Activated naive CD4-positive, alpha-beta T cell treated with anti-CD3 and anti-CD28 coated beads, Interleukin-2, amount 10 ng/mL, durations not matched to agents 7 days and 5 days (primary cell): ENCODE results near the gene ACSF3.
"Not testable (repeated sequence)": the region's sequence is repeated elsewhere in the genome, so short reads cannot be mapped to it uniquely, and the experiment has no call there.

Experiments
- CTCF ChIA-PET: fragments of 350-600 bp; sonication (Branson Sonifier 250); formaldehyde crosslinking; loops from one replicate; lab custom pipeline; 2021; ENCODE audit warnings: antibody characterized with exemption; lab: Charles Lee
- DNase-seq: peaks from one replicate; pipeline ENCODE4 v3.0.0-alpha.2; 2020
- H3K27ac Mint-ChIP-seq: one replicate; pipeline ENCODE4 v1.8.0; 2021; ENCODE audit warnings: mild to moderate bottlenecking, moderate library complexity, mixed read lengths
- H3K27me3 Mint-ChIP-seq: one replicate; pipeline ENCODE4 v1.8.0; 2021; ENCODE audit warnings: mild to moderate bottlenecking, mixed read lengths
- H3K36me3 Mint-ChIP-seq: one replicate; pipeline ENCODE4 v1.8.0; 2021; ENCODE audit warnings: mixed read lengths
- H3K4me1 Mint-ChIP-seq: one replicate; pipeline ENCODE4 v1.8.0; 2021; ENCODE audit warnings: mixed read lengths
- H3K4me3 Mint-ChIP-seq: one replicate; pipeline ENCODE4 v1.8.0; 2021; ENCODE audit warnings: mild to moderate bottlenecking, moderate library complexity, mixed read lengths
- H3K9me3 Mint-ChIP-seq: one replicate; pipeline ENCODE4 v1.8.0; 2021; ENCODE audit warnings: mixed read lengths

Gene ACSF3

GRCh38 chr16:89176717-89177116 is 83.1 kb downstream of the ACSF3 start:
- H3K4me3 Mint-ChIP-seq = no peak overlapping the region
- CTCF ChIA-PET = no interaction called here
- H3K9me3 Mint-ChIP-seq = no peaks in the 10 kb centered on the region
- H3K36me3 Mint-ChIP-seq = no peaks in the 10 kb centered on the region
- H3K27ac Mint-ChIP-seq = no peak overlapping the region
- no peak for DNase-seq
- peaks cover 1% of the 10 kb centered on the region for H3K4me1 Mint-ChIP-seq
- H3K27me3 Mint-ChIP-seq = peaks cover 26% of the 10 kb centered on the region

DNA sequence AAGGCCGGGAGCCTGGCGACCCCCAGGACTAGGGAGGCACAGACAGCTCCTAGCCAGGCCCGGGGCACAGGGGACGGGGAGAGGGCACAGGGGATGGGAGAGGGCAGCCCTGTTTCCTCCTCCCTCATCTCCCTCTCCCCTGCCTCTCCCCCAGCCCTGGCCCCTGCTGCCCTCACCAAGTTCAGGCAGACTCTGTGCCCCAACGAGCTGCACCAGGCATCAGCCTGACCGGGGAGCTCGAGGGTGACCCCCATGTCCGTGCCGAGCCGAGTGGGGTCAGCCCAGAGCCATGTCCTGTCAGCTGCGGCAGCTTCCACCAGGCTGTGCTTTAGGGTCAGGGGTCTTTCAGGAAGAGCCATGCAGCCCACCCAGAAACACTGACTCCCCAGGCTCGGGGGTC is 83.8 kb downstream of the ACSF3 start:
- H3K27me3 Mint-ChIP-seq = peaks cover 18% of the 10 kb centered on the region
- peaks cover 5% of the 10 kb centered on the region for H3K4me1 Mint-ChIP-seq
- H3K9me3 Mint-ChIP-seq = no peaks in the 10 kb centered on the region
- no peak overlapping the region for H3K27ac Mint-ChIP-seq
- no peaks in the 10 kb centered on the region for H3K36me3 Mint-ChIP-seq
- no peak overlapping the region for H3K4me3 Mint-ChIP-seq
- CTCF ChIA-PET = no interaction called here
- DNase-seq = no peak

- Mint-ChIP-seq H3K27me3 (peaks cover 15% of the 10 kb centered on the region), H3K36me3 (no peaks in the 10 kb centered on the region), H3K27ac (no peak overlapping the region), H3K9me3 (no peaks in the 10 kb centered on the region), H3K4me3 (no peak overlapping the region), H3K4me1 (peaks cover 12% of the 10 kb centered on the region)
- CTCF ChIA-PET = no interaction called here
- DNase-seq = no peak
Observed at GRCh38 chr16:89178453-89179147, 84.9 kb downstream of the ACSF3 start.

GRCh38 chr16:89179148-89179484 is 85.5 kb downstream of the ACSF3 start:
- Mint-ChIP-seq H3K9me3 (no peaks in the 10 kb centered on the region), H3K27me3 (peaks cover 14% of the 10 kb centered on the region), H3K4me1 (peaks cover 12% of the 10 kb centered on the region), H3K36me3 (no peaks in the 10 kb centered on the region), H3K27ac (no peak overlapping the region), H3K4me3 (no peak overlapping the region)
- CTCF ChIA-PET = no interaction called here
- DNase-seq = no peak

- Mint-ChIP-seq H3K27me3 (peaks cover 16% of the 10 kb centered on the region), H3K9me3 (no peaks in the 10 kb centered on the region), H3K4me3 (no peak overlapping the region), H3K36me3 (no peaks in the 10 kb centered on the region), H3K4me1 (peaks cover 12% of the 10 kb centered on the region), H3K27ac (no peak overlapping the region)
- DNase-seq = no peak
- CTCF ChIA-PET = no interaction called here
Observed at GRCh38 chr16:89179656-89180315, 86.1 kb downstream of the ACSF3 start.

- Mint-ChIP-seq H3K36me3 (no peaks in the 10 kb centered on the region), H3K9me3 (no peaks in the 10 kb centered on the region), H3K27ac (peak overlapping the region; percentile 33), H3K4me1 (peaks cover 12% of the 10 kb centered on the region), H3K27me3 (peaks cover 28% of the 10 kb centered on the region), H3K4me3 (no peak overlapping the region)
- DNase-seq = no peak
- CTCF ChIA-PET = no interaction called here
Observed at GRCh38 chr16:89183463-89183862, 89.8 kb downstream of the ACSF3 start.

DNA sequence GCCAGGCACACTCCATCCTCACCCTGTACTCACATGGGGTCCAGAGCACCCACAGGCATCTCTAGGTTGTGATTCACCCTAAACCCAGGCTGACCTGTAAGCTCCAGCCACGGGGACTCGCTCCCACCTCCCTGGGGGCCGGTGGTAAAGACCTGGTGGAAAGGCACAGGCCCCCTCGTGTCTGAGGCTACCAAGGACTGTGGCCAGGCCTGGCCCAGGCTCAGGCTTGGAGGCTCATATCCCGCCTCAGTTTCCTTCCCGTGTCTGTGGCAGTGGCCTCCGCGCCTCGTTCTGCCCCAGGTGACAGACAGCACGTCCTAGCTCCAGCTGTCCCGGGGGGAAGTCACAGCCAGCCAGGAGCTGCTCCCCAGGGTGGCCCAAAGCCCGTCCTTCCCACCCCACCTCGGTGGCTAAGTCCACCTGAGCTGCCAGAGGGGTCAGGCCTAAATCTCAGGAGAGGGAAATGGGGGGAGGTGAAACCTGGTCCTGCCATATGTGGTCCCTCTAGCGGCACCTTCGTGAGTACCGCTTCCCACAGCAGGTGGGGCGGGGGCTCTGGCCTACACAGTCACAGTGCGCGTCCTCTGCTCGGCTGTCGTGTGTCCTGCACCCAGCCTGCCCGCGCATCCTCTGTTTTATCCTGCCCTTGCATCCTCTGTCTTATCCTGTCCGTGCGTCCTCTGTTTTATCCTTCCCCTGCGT is 90.5 kb downstream of the ACSF3 start:
- H3K4me3 Mint-ChIP-seq = no peak overlapping the region

DNA sequence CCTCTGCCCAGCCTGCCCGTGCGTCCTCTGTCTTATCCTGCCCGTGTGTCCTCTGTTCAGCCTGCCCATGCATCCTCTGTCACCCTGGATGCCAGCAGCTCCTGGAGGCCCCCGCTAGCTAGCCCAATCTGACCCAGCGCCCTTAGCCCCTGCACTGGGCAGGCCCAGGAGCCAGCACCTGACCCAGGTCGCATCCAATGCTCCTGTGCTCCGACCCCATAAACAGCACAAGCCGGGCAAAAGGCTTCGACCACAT is 91.0 kb downstream of the ACSF3 start:
- Mint-ChIP-seq H3K27me3 (peaks cover 28% of the 10 kb centered on the region), H3K27ac (no peak overlapping the region), H3K4me1 (peaks cover 12% of the 10 kb centered on the region), H3K4me3 (no peak overlapping the region), H3K9me3 (no peaks in the 10 kb centered on the region), H3K36me3 (no peaks in the 10 kb centered on the region)
- no peak for DNase-seq
- CTCF ChIA-PET = no interaction called here

More for the DNA sequence above, 90.5 kb downstream of the ACSF3 start:
- CTCF ChIA-PET = no interaction called here
- H3K36me3 Mint-ChIP-seq = no peaks in the 10 kb centered on the region
- no peak for DNase-seq
- H3K4me1 Mint-ChIP-seq = peaks cover 12% of the 10 kb centered on the region
- peaks cover 28% of the 10 kb centered on the region for H3K27me3 Mint-ChIP-seq
- H3K9me3 Mint-ChIP-seq = no peaks in the 10 kb centered on the region
- H3K27ac Mint-ChIP-seq = peak overlapping the region; percentile 60

GRCh38 chr16:89184933-89185794 is 91.5 kb downstream of the ACSF3 start:
- peaks cover 28% of the 10 kb centered on the region for H3K27me3 Mint-ChIP-seq
- H3K4me3 Mint-ChIP-seq = no peak overlapping the region
- CTCF ChIA-PET = no interaction called here
- DNase-seq = peak; percentile 62
- H3K27ac Mint-ChIP-seq = peak overlapping the region; percentile 33
- H3K36me3 Mint-ChIP-seq = no peaks in the 10 kb centered on the region
- H3K4me1 Mint-ChIP-seq = peaks cover 12% of the 10 kb centered on the region
- no peaks in the 10 kb centered on the region for H3K9me3 Mint-ChIP-seq

DNA sequence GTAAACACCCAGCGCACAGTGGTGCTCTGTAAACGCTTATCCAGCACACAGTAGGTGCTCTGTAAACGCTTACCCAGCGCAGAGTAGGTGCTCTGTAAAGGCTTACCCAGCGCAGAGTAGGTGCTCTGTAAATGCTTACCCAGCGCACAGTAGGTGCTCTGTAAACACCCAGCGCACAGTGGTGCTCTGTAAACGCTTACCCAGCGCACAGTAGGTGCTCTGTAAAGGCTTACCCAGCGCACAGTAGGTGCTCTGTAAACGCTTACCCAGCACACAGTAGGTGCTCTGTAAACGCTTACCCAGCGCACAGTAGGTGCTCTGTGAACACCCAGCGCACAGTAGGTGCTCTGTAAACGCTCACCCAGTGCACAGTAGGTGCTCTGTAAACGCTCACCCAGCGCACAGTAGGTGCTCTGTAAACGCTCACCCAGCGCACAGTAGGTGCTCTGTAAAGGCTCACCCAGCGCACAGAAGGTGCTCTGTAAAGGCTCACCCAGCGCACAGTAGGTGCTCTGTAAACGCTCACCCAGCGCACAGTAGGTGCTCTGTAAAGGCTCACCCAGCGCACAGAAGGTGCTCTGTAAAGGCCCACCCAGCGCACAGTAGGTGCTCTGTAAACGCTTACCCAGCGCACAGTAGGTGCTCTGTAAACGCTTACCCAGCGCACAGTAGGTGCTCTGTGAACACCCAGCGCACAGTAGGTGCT is 92.4 kb downstream of the ACSF3 start:
- peaks cover 33% of the 10 kb centered on the region for H3K27me3 Mint-ChIP-seq
- peak overlapping the region; percentile 33 for H3K27ac Mint-ChIP-seq
- H3K4me1 Mint-ChIP-seq = peaks cover 14% of the 10 kb centered on the region
- H3K9me3 Mint-ChIP-seq, DNase-seq, H3K36me3 Mint-ChIP-seq, CTCF ChIA-PET, H3K4me3 Mint-ChIP-seq: not testable (repeated sequence)

GRCh38 chr16:89186593-89187031 is 93.0 kb downstream of the ACSF3 start:
- H3K27ac Mint-ChIP-seq, H3K9me3 Mint-ChIP-seq, H3K4me3 Mint-ChIP-seq, CTCF ChIA-PET, H3K36me3 Mint-ChIP-seq, DNase-seq: not testable (repeated sequence)
- peaks cover 14% of the 10 kb centered on the region for H3K4me1 Mint-ChIP-seq
- H3K27me3 Mint-ChIP-seq = peaks cover 35% of the 10 kb centered on the region

- peaks cover 13% of the 10 kb centered on the region for H3K4me1 Mint-ChIP-seq
- CTCF ChIA-PET = no interaction called here
- H3K4me3 Mint-ChIP-seq = peak overlapping the region; percentile 46
- peak overlapping the region; percentile 81 for H3K27ac Mint-ChIP-seq
- peaks cover 3% of the 10 kb centered on the region for H3K9me3 Mint-ChIP-seq
- no peaks in the 10 kb centered on the region for H3K36me3 Mint-ChIP-seq
- H3K27me3 Mint-ChIP-seq = peaks cover 35% of the 10 kb centered on the region
- DNase-seq = peak; percentile 54
Observed at GRCh38 chr16:89187032-89187769, 93.5 kb downstream of the ACSF3 start.

DNA sequence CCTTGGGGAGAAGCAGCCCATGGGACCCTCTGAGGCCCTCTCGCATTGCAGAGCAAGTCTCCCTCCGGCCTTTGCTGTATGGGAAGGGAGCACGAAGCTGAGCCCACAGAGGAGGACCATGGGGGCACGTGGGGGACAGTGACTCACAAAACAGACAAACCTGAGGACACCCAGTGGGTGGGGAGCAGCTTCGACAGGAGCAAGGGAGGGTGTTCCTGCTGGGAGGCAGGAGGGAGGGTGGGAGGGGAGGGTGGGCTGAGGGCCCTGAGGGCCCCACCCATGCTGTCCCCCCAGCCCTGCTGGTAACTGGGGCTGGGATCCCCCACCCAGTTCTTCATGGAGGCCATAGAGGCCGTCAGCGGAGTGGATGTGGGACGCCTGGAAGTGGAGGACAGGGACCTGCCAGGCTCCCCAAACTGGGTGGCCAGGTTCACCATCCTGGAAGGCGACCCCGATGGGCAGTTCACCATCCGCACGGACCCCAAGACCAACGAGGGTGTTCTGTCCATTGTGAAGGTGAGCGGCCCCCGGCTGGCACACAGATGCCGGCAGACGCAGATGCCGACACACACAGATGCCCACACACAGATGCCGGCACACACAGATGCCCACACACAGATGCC is 94.2 kb downstream of the ACSF3 start:
- no peaks in the 10 kb centered on the region for H3K36me3 Mint-ChIP-seq
- no peak overlapping the region for H3K4me3 Mint-ChIP-seq
- H3K27ac Mint-ChIP-seq = no peak overlapping the region
- H3K27me3 Mint-ChIP-seq = peaks cover 35% of the 10 kb centered on the region
- peaks cover 6% of the 10 kb centered on the region for H3K4me1 Mint-ChIP-seq
- peak; percentile 47 for DNase-seq
- CTCF ChIA-PET = no interaction called here
- H3K9me3 Mint-ChIP-seq = peaks cover 3% of the 10 kb centered on the region
